CD4-positive, alpha-beta T cell (primary cell): ENCODE results near the gene DYNLT2. TPM values are rescaled to one million over a fixed set of nuclear protein-coding genes. Genes with fewer than 3 reads are reported as not detected.

Experiments used
- ATAC-seq: fragments of 200-7000 bp; cut with Tn5 transposase; one replicate; pipeline ENCODE4 v1.10.0; 2022; ENCODE audit warnings: mild to moderate bottlenecking; ENCODE audit not compliant: poor library complexity
- CTCF ChIA-PET: fragments of 350-600 bp; sonication (Branson Sonifier 250); formaldehyde crosslinking; loops from one replicate; lab custom pipeline; 2021; ENCODE audit warnings: antibody characterized with exemption, inconsistent platforms; lab: Charles Lee
- POLR2A ChIA-PET: fragments of 350-600 bp; sonication (Branson Sonifier 250); formaldehyde crosslinking; loops from one replicate; lab custom pipeline; 2021; ENCODE audit warnings: antibody characterized with exemption, inconsistent platforms; lab: Charles Lee
- DNase-seq, 14 experiments: peaks; one replicate each; pipeline ENCODE4 v3.0.0-alpha.2; 2013 to 2020; ENCODE audit warnings: mixed read lengths in 2 of 14
- H3K27ac ChIP-seq, 2 donors: one replicate each; pipeline versions ENCODE4 v1.5.1 to v1.7.0; 2013; ENCODE audit warnings: low read length in 2 of 2, low read depth in 1 of 2, mild to moderate bottlenecking in 1 of 2
- H3K27me3 ChIP-seq, 2 experiments: 1 replicate in 1 of 2; 2 replicates in 1 of 2; pipeline versions ENCODE4 v1.6.1 to v1.7.0; 2013; ENCODE audit warnings: low read length in 2 of 2, control low read depth in 1 of 2, mild to moderate bottlenecking in 1 of 2, moderate library complexity in 1 of 2; ENCODE audit not compliant: insufficient read depth in 2 of 2, control insufficient read depth in 1 of 2
- H3K36me3 ChIP-seq: one replicate; pipeline ENCODE4 v1.6.1; 2013; ENCODE audit warnings: low read length, control low read depth; ENCODE audit not compliant: insufficient read depth
- H3K4me1 ChIP-seq: one replicate; pipeline ENCODE4 v1.6.1; 2013; ENCODE audit warnings: low read length, control low read depth; ENCODE audit not compliant: insufficient read depth
- H3K4me3 ChIP-seq: one replicate; pipeline ENCODE4 v1.5.1; 2013; ENCODE audit warnings: mild to moderate bottlenecking, low read length, moderate library complexity
- H3K9me3 ChIP-seq, 2 experiments: 1 replicate in 1 of 2; 2 replicates in 1 of 2; pipeline versions ENCODE4 v1.6.1 to v1.7.0; 2013; ENCODE audit warnings: low read length in 2 of 2, mild to moderate bottlenecking in 2 of 2, control low read depth in 1 of 2, moderate library complexity in 1 of 2; ENCODE audit not compliant: control insufficient read depth in 1 of 2, insufficient read depth in 1 of 2
- H3K27ac Mint-ChIP-seq: one replicate; pipeline ENCODE4 v1.8.0; 2020; ENCODE audit warnings: mixed read lengths
- H3K27me3 Mint-ChIP-seq: one replicate; pipeline ENCODE4 v1.8.0; 2021; ENCODE audit warnings: mixed read lengths
- H3K36me3 Mint-ChIP-seq: one replicate; pipeline ENCODE4 v1.8.0; 2021; ENCODE audit warnings: low read depth, mixed read lengths
- H3K4me1 Mint-ChIP-seq: one replicate; pipeline ENCODE4 v1.8.0; 2021; ENCODE audit warnings: low read depth, mixed read lengths
- H3K4me3 Mint-ChIP-seq: one replicate; pipeline ENCODE4 v1.8.0; 2020; ENCODE audit warnings: mild to moderate bottlenecking, mixed read lengths
- H3K9me3 Mint-ChIP-seq: one replicate; pipeline ENCODE4 v1.8.0; 2020; ENCODE audit warnings: mixed read lengths
- CTCF ChIP-seq: fragments of 200-600 bp; IDR thresholded peaks from one replicate; pipeline ENCODE4 v1.8.0; 2022; ENCODE audit warnings: antibody characterized with exemption, mild to moderate bottlenecking
- intact Hi-C, 2 experiments: fragments of 100-400 bp; cut with DNase I in 1 of 2; cut with micrococcal nuclease in 1 of 2; formaldehyde crosslinking; loops; one replicate each; pipeline versions ENCODE4 v1.15.1 to v1.9.0; 2023 to 2025; cut with DNase I, micrococcal nuclease
- total RNA-seq, 174 experiments: library from RNA in 2 of 174; stranded (reverse) in 2 of 174; gene quantifications; one replicate each; pipeline ENCODE4 v1.2.3 and lab custom pipeline; 2021 to 2026

Gene DYNLT2
- total RNA-seq, 2 experiments from 2014 or later = 4.1 to 4.3 TPM

- Histone ChIP-seq H3K4me3 (no peak overlapping the region), H3K27ac (no peak overlapping the region)
- peak; percentile 33 for ATAC-seq
Measured at GRCh38 chr6:169723991-169724493, 27.3 kb downstream of the DYNLT2 start.

GRCh38 chr6:169723200-169723909 is 28.0 kb downstream of the DYNLT2 start:
- peak; percentile 38 for ATAC-seq
- Histone ChIP-seq H3K4me3 (peak overlapping the region; percentile 79), H3K9me3 (no peaks in the 10 kb centered on the region), H3K4me1 (peaks cover 17% of the 10 kb centered on the region), H3K36me3 (peaks cover 1% of the 10 kb centered on the region), H3K27me3 (no peaks in the 10 kb centered on the region), H3K27ac (peak overlapping the region; percentile 66 to 81)
- Mint-ChIP-seq H3K36me3 (peaks cover 37% of the 10 kb centered on the region), H3K9me3 (no peaks in the 10 kb centered on the region), H3K4me1 (peaks cover 58% of the 10 kb centered on the region), H3K4me3 (peak overlapping the region; percentile 90), H3K27me3 (no peaks in the 10 kb centered on the region), H3K27ac (peak overlapping the region; percentile 94)
- DNase-seq = peak; percentile 47 to 85 (median 64)
- ChIA-PET CTCF (interaction anchor here (1.5 to 4.2 kb wide), 3 partner anchors 14 to 28 kb away, joined by 5 to 29 read pairs (median 5); partner anchors contain the start of genes C6orf120, DYNLT2, ERMARD and WDR27), POLR2A (interaction anchor here (0.9 to 13.2 kb wide), 12 partner anchors 9 to 861 kb away, joined by 3 to 230 read pairs (median 5); partner anchors contain the start of genes C6orf120, DYNLT2, ERMARD and PDCD2)
- TF ChIP-seq CTCF = no peak
- intact Hi-C loops = loop anchor here (1.0 to 10.0 kb wide), 4 partner anchors 21 to 831 kb away; partner anchors contain the start of genes C6orf120 (in 2 of the 2), WDR27 (in 2 of the 2), DYNLT2 (in 1 of the 2) and ERMARD (in 1 of the 2)

More at GRCh38 chr6:169723991-169724493, 27.3 kb downstream of the DYNLT2 start:
- H3K4me1 ChIP-seq = peaks cover 15% of the 10 kb centered on the region
- CTCF ChIA-PET = interaction anchor here (0.7 kb wide), 1 partner anchor 25 kb away, joined by 3 read pairs; no protein-coding TSS in a partner anchor
- H3K36me3 ChIP-seq = no peaks in the 10 kb centered on the region
- H3K4me3 Mint-ChIP-seq = no peak overlapping the region
- no peaks in the 10 kb centered on the region for H3K9me3 Mint-ChIP-seq
- no peaks in the 10 kb centered on the region for H3K9me3 ChIP-seq
- H3K36me3 Mint-ChIP-seq = peaks cover 34% of the 10 kb centered on the region
- peaks cover 54% of the 10 kb centered on the region for H3K4me1 Mint-ChIP-seq
- intact Hi-C loops = loop anchor here (1.0 to 10.0 kb wide), 4 partner anchors 21 to 831 kb away; partner anchors contain the start of genes C6orf120 (in 2 of the 2), DYNLT2 (in 2 of the 2), ERMARD (in 2 of the 2) and WDR27 (in 2 of the 2)
- H3K27me3 Mint-ChIP-seq = no peaks in the 10 kb centered on the region
- H3K27me3 ChIP-seq = no peaks in the 10 kb centered on the region
- DNase-seq = peak in 13 of 14 experiments; percentile 11 to 83 (median 41)
- POLR2A ChIA-PET = interaction anchor here (0.7 to 13.2 kb wide), 14 partner anchors 11 to 860 kb away, joined by 3 to 230 read pairs (median 6); partner anchors contain the start of genes C6orf120, DYNLT2, ERMARD and PDCD2
- no peak for TF ChIP-seq CTCF
- no peak overlapping the region for H3K27ac Mint-ChIP-seq
